Measurements from ENCODE around the gene SCN11A. TPM values are rescaled to one million over a fixed set of nuclear protein-coding genes. Genes with fewer than 3 reads are reported as not detected.

SCN11A gene
- total RNA-seq, 2 experiments from 2014 or later, result 0.07 to 0.09 TPM

DNA sequence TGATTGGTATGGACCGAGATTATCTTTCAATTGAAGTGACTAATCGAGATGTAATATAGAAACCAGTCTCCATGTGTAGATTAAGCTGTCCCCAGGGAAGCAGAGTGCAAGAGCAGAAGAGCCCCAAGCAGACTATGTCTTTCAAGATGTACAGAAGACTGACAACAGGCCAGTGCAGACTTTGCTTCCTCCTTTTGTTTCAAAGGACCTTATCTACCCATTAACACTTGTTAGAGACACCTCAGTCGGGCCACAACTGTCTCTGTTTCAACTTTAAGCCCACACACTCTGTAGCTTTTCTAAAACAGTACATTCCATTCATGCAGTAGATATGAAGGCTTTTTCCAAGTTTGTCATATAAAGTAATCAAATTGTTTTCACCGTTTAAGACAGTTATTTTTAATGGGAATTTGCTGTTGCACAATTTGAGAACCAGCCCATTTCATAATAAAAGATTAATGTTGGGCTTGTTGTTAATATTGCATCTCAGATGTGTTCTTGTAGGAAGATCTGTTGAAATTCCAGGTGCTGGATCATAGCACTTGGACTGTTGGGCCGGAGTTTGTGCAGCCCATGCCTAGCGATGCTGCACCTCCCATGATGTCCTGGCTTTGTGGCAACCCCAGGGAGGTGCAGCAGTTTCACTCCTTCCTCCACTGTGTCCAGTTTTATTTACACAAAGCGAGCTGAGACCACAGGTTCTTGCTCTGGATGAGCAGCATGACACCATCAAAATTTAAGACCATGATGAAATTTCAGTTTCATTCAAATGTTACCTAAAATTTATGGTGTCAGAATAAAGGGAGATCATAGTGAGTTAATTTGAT is 43.3 kb upstream of the SCN11A start:
- Mint-ChIP-seq H3K9me3 (ENCODE audit: low read depth) (no peaks in the 10 kb centered on the region), H3K4me1 (no peaks in the 10 kb centered on the region), H3K36me3 (ENCODE audit: low read depth) (peaks cover 26% of the 10 kb centered on the region), H3K27ac (peak overlapping the region; percentile 68), H3K4me3 (no peak overlapping the region), H3K27me3 (no peaks in the 10 kb centered on the region)
- no peak for ATAC-seq
- DNase-seq, result no peak
- ChIA-PET CTCF (no interaction called here), POLR2A (no interaction called here)
- intact Hi-C loops (cut with DNase I, micrococcal nuclease), result no loop called here

DNA sequence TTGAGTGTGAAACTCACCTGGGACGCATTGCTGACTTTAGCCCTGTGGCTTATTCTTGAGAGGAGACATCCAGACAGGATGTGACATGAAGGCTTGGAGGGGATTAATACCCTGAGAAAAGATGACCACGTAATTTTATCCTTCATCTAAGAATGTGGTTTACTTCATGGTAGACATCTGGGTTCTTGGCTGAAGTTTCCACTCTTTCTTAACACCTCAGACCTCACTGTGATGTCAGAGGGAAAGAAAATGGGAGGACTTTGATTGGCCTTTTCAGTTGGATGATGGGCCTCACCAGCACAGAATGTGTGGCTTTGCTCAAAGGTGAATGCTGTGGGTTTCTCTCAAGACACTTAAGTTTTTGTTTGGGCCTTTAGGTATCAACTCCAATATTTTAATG is 39.2 kb upstream of the SCN11A start:
- CTCF ChIA-PET, result no interaction called here
- Mint-ChIP-seq H3K27me3 (no peaks in the 10 kb centered on the region), H3K4me3 (no peak overlapping the region), H3K9me3 (ENCODE audit: low read depth) (no peaks in the 10 kb centered on the region), H3K27ac (no peak overlapping the region), H3K36me3 (ENCODE audit: low read depth) (peaks cover 23% of the 10 kb centered on the region), H3K4me1 (no peaks in the 10 kb centered on the region)
- POLR2A ChIA-PET, result no interaction called here
- no peak for DNase-seq
- ATAC-seq, result peak; percentile 19
- intact Hi-C loops (cut with DNase I, micrococcal nuclease), result no loop called here

DNA sequence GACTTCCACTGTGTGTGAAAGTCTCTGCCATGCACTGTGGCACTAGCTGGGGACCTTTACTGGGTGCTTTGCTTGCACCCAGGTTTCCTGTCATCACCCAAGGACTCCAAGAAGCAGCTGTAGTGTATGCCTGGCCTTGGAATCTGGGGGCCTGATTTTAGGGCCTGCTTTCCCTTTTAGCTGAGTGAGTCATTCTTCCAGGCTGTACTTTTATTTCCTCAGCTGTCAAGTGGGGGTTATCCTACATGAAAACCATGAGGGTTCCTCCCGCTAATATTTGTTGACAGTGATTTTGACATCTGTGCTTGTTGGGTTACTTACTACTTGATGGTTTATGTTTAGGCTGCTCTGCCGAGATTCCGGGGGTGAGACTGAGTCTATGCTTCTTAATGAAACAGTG is 37.1 kb upstream of the SCN11A start:
- intact Hi-C loops (cut with DNase I, micrococcal nuclease), result no loop called here
- Mint-ChIP-seq H3K27ac (peak overlapping the region; percentile 9), H3K27me3 (no peaks in the 10 kb centered on the region), H3K9me3 (ENCODE audit: low read depth) (no peaks in the 10 kb centered on the region), H3K4me3 (no peak overlapping the region), H3K4me1 (no peaks in the 10 kb centered on the region), H3K36me3 (ENCODE audit: low read depth) (peaks cover 15% of the 10 kb centered on the region)
- POLR2A ChIA-PET, result no interaction called here
- no peak for ATAC-seq
- DNase-seq, result no peak
- CTCF ChIA-PET, result interaction anchor here (0.8 to 4.8 kb wide), 2 partner anchors 14 to 200 kb away, joined by 3 to 21 read pairs; no protein-coding TSS in a partner anchor

DNA sequence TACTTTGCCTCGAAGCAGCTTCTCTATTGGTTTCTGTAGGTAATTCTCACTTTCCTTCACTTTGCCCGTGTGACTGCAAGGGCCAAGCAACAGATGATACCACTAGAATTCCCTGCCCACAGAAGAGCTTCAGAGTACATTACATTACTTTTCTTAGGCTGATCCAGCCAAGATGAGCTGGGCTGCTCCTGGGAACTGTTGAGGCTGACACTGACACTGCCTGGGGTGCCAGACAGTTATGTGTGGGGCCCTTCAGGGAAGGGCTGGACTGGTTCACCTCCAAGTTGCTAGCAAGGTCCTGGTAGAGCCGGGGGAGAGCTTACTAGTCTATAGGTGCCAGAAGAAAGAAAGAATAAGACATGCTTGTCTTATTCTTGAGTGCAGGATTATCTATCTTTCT is 36.7 kb upstream of the SCN11A start:
- intact Hi-C loops (cut with DNase I, micrococcal nuclease), result no loop called here
- peaks cover 15% of the 10 kb centered on the region for H3K36me3 Mint-ChIP-seq (ENCODE audit: low read depth)
- peaks cover 2% of the 10 kb centered on the region for H3K4me1 Mint-ChIP-seq
- H3K4me3 Mint-ChIP-seq, result no peak overlapping the region
- H3K27me3 Mint-ChIP-seq, result no peaks in the 10 kb centered on the region
- DNase-seq, result no peak
- ChIA-PET CTCF (interaction anchor here (1.5 to 4.8 kb wide), 2 partner anchors 13 to 201 kb away, joined by 3 to 21 read pairs; no protein-coding TSS in a partner anchor), POLR2A (no interaction called here)
- peak overlapping the region; percentile 32 for H3K27ac Mint-ChIP-seq
- H3K9me3 Mint-ChIP-seq (ENCODE audit: low read depth), result no peaks in the 10 kb centered on the region
- ATAC-seq, result no peak

DNA sequence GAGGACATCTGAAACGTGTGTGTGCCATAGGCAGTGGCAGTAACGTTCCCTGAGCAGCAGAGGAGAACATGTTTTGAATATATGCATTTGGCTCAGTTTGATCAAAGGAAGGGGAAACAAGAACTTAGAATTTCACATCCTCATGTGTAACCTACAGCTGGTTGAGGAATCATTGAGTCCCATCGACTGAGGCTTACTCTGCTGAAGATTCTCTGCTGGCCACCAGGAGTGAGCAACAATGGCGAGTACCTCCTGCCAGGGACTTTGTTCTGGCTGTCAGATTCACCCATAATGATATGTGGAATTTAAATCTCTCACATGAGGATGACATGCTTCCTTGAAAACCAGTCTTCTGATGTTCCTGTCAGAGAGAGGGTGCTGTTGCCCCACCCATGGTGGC is 34.4 kb upstream of the SCN11A start:
- ChIA-PET CTCF (interaction anchor here (0.6 to 4.8 kb wide), 3 partner anchors 27 to 206 kb away, joined by 3 to 21 read pairs (median 3); no protein-coding TSS in a partner anchor), POLR2A (no interaction called here)
- peaks cover 28% of the 10 kb centered on the region for H3K36me3 Mint-ChIP-seq (ENCODE audit: low read depth)
- no peaks in the 10 kb centered on the region for H3K27me3 Mint-ChIP-seq
- H3K9me3 Mint-ChIP-seq (ENCODE audit: low read depth), result no peaks in the 10 kb centered on the region
- intact Hi-C loops (cut with DNase I, micrococcal nuclease), result no loop called here
- no peak overlapping the region for H3K4me3 Mint-ChIP-seq
- no peak for ATAC-seq
- no peak for DNase-seq
- H3K27ac Mint-ChIP-seq, result no peak overlapping the region
- peaks cover 18% of the 10 kb centered on the region for H3K4me1 Mint-ChIP-seq

DNA sequence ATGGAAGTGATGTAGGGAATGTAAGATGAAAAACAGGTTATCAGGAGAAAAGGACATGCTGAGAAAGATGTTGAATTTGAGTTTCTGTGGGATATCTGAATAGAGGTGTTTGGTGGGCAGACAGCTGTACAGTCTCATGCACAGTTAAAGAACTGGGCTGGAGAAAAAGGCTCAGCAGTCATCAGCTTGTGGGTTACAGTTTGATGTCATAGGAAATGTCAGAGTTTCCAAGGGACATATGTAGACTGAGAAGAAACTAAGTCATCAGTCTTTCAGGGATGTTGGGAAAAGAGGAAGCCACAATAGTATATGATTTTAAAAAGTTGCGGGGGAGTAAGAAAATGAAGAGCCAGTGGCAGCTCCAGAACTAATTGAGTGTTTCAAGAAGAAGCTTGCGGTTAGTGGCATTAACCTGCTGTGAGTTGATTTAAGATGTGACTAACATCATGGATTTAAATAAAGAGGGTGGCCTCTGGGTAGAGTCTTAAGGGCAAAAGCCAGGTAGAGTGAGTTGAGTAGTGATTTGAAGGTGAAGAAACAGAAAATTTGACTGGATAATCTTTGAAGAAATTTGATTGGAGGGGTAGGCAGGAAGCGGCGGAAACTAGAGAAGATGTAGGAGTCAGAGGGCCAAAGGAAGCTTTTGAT is 31.0 kb upstream of the SCN11A start:
- ATAC-seq, result peak; percentile 91
- CTCF ChIA-PET, result no interaction called here

DNA sequence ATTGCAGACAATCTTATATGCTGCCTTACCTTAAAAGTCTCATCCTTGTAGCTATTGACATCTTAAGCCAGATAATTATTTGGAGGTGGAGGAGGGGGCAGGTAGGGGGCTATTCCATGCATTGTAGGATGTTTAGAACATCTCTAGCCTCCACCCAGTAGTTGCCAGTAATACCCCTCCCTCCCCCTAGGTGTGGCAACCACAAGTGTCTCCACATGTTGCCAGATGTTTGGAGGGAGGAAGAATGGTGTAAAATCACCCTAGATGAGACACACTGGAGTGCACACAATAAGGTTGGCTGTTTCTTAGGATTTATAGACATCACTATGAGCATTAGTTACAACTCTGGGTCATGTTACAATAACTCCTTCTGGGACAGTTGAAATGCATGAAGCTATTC is 28.3 kb upstream of the SCN11A start:
- Mint-ChIP-seq H3K4me1 (peaks cover 24% of the 10 kb centered on the region), H3K27ac (no peak overlapping the region), H3K36me3 (ENCODE audit: low read depth) (peaks cover 40% of the 10 kb centered on the region)

More for the DNA sequence above, 31.0 kb upstream of the SCN11A start:
- no peak for DNase-seq
- H3K9me3 Mint-ChIP-seq (ENCODE audit: low read depth), result no peaks in the 10 kb centered on the region
- no peaks in the 10 kb centered on the region for H3K27me3 Mint-ChIP-seq
- H3K4me1 Mint-ChIP-seq, result peaks cover 18% of the 10 kb centered on the region
- no peak overlapping the region for H3K4me3 Mint-ChIP-seq
- peak overlapping the region; percentile 91 for H3K27ac Mint-ChIP-seq
- POLR2A ChIA-PET, result no interaction called here
- intact Hi-C loops (cut with DNase I, micrococcal nuclease), result no loop called here
- peaks cover 32% of the 10 kb centered on the region for H3K36me3 Mint-ChIP-seq (ENCODE audit: low read depth)

DNA sequence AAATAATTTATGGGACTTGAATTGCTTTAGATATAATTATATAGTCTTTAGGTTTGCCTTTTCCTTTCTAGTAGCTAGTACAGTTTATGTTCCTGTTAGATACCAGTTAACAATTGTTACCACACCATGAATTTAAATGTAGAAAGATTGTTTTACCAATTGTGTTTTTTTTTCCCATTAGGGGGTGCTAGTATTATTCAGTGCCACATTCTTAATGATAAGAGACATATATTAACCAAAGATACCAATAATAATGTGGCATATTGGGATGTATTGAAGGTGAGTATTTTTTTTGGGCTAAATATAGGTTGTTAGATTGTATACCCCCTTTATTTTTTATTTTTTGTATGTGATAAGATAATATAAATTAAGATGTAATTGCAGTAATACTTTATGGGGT is 27.8 kb upstream of the SCN11A start:
- Mint-ChIP-seq H3K9me3 (ENCODE audit: low read depth) (no peaks in the 10 kb centered on the region), H3K36me3 (ENCODE audit: low read depth) (peaks cover 44% of the 10 kb centered on the region), H3K27me3 (no peaks in the 10 kb centered on the region), H3K27ac (no peak overlapping the region), H3K4me1 (peaks cover 24% of the 10 kb centered on the region), H3K4me3 (no peak overlapping the region)
- ATAC-seq (no peak), DNase-seq (no peak)
- intact Hi-C loops (cut with DNase I, micrococcal nuclease), result no loop called here
- ChIA-PET POLR2A (interaction anchor here (0.7 kb wide), 1 partner anchor 518 kb away, joined by 7 read pairs; no protein-coding TSS in a partner anchor), CTCF (no interaction called here)

More for the DNA sequence above, 28.3 kb upstream of the SCN11A start:
- intact Hi-C loops (cut with DNase I, micrococcal nuclease), result no loop called here
- DNase-seq, result no peak
- H3K4me3 Mint-ChIP-seq, result no peak overlapping the region
- H3K9me3 Mint-ChIP-seq (ENCODE audit: low read depth), result no peaks in the 10 kb centered on the region
- H3K27me3 Mint-ChIP-seq, result no peaks in the 10 kb centered on the region
- POLR2A ChIA-PET, result no interaction called here
- CTCF ChIA-PET, result interaction anchor here (0.6 to 1.2 kb wide), 3 partner anchors 13 to 773 kb away, joined by 3 to 5 read pairs (median 3); no protein-coding TSS in a partner anchor
- ATAC-seq, result no peak

DNA sequence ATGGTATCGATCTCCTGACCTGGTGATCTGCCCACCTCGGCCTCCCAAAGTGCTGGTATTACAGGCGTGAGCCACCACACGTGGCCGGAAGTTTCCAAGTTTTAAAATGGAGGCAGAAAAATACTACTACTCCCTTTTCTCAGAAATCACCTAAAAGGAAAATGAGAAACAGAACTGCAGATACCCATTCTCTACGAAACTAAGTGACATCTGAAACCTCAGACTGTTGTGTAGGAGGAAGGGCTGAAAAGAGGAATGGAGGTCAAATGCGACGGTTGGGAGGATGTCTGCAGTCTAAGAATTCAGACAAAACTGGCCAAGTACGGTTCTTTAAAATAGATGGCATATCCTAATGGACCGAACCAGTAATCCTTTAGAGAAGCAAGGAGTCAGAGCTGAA is 24.2 kb upstream of the SCN11A start:
- intact Hi-C loops (cut with DNase I, micrococcal nuclease), result no loop called here
- no peaks in the 10 kb centered on the region for H3K9me3 Mint-ChIP-seq (ENCODE audit: low read depth)
- peaks cover 32% of the 10 kb centered on the region for H3K36me3 Mint-ChIP-seq (ENCODE audit: low read depth)
- no peak overlapping the region for H3K4me3 Mint-ChIP-seq
- peaks cover 6% of the 10 kb centered on the region for H3K4me1 Mint-ChIP-seq
- CTCF ChIA-PET, result no interaction called here
- no peaks in the 10 kb centered on the region for H3K27me3 Mint-ChIP-seq
- ATAC-seq (peak; percentile 30), DNase-seq (no peak)
- POLR2A ChIA-PET, result no interaction called here
- H3K27ac Mint-ChIP-seq, result peak overlapping the region; percentile 53

DNA sequence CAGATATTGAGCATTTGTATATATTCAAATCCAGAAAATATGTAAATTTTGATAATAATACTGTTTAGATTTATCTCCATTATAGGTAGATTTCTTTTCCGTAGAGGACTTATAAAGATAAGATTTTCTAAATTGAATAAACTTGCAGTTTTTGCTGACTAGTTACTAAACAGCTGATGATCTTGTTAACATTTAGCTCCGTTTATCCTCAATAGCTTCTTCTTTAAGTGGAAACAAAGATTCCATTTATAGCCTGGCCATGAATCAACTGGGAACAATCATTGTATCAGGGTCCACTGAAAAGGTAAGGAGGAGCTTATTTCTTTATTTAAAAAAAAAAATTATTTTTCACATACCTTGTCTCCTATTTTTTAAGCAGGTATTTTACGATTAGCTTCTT is 16.8 kb upstream of the SCN11A start:
- Mint-ChIP-seq H3K9me3 (ENCODE audit: low read depth) (no peaks in the 10 kb centered on the region), H3K4me1 (peaks cover 9% of the 10 kb centered on the region), H3K36me3 (ENCODE audit: low read depth) (peaks cover 26% of the 10 kb centered on the region), H3K27ac (no peak overlapping the region), H3K4me3 (no peak overlapping the region), H3K27me3 (no peaks in the 10 kb centered on the region)
- ChIA-PET CTCF (interaction anchor here (0.6 to 1.8 kb wide), 10 partner anchors 10 to 223 kb away, joined by 3 to 4 read pairs (median 3); no protein-coding TSS in a partner anchor), POLR2A (interaction anchor here (0.7 kb wide), 1 partner anchor 320 kb away, joined by 3 read pairs; no protein-coding TSS in a partner anchor)
- ATAC-seq (no peak), DNase-seq (no peak)
- intact Hi-C loops (cut with DNase I, micrococcal nuclease), result no loop called here

DNA sequence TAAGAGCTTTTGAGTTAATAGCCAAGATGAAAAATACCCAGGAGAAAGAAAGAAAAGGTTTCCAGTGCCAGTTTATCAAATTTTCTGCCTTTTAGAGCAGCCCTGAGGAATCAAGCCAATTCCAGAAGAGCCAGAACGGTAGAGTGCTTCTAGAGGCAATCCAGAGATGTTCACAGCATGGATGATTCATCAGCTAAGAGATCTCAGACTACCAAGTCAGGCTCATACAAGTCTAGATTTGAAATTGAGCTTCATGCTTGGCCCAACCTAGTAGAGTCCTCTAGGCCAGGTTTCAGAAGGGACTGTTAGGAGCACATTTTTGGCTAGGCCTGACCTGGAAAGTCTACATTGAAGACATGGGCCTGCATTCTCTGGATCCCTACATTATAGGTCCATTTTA is 15.5 kb upstream of the SCN11A start:
- H3K4me1 Mint-ChIP-seq, result peaks cover 17% of the 10 kb centered on the region
- H3K27ac Mint-ChIP-seq, result no peak overlapping the region
- DNase-seq, result no peak
- intact Hi-C loops (cut with DNase I, micrococcal nuclease), result no loop called here
- H3K27me3 Mint-ChIP-seq, result no peaks in the 10 kb centered on the region
- ChIA-PET CTCF (interaction anchor here (1.3 kb wide), 1 partner anchor 13 kb away, joined by 5 read pairs; no protein-coding TSS in a partner anchor), POLR2A (no interaction called here)
- no peaks in the 10 kb centered on the region for H3K9me3 Mint-ChIP-seq (ENCODE audit: low read depth)
- H3K36me3 Mint-ChIP-seq (ENCODE audit: low read depth), result peaks cover 24% of the 10 kb centered on the region
- ATAC-seq, result no peak
- H3K4me3 Mint-ChIP-seq, result no peak overlapping the region

DNA sequence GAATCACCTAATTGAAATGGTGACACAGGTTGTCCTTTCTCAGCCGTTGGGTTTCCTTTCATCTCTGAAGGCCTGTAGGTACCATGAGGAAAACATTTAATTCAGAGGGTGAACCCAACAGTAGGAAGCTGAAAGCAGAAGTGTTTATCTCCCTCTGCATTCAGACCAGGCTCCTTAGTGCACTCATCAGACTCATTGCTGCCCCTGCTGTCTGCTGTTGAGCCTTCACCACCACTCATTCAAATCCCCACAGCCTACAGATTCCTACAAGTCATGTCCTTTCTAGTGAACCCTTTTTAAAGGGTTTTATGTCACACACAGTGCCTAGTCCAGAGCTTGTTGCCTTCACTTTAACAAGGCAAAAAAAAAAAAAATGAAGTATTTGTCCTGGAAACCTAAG is 13.5 kb upstream of the SCN11A start:
- H3K9me3 Mint-ChIP-seq (ENCODE audit: low read depth), result no peaks in the 10 kb centered on the region
- intact Hi-C loops (cut with DNase I, micrococcal nuclease), result no loop called here
- peak overlapping the region; percentile 27 for H3K27ac Mint-ChIP-seq
- POLR2A ChIA-PET, result no interaction called here
- CTCF ChIA-PET, result interaction anchor here (0.9 to 1.7 kb wide), 2 partner anchors 9 to 110 kb away, joined by 5 to 6 read pairs; no protein-coding TSS in a partner anchor
- H3K4me3 Mint-ChIP-seq, result no peak overlapping the region
- no peaks in the 10 kb centered on the region for H3K27me3 Mint-ChIP-seq
- DNase-seq, result peak; percentile 55
- H3K36me3 Mint-ChIP-seq (ENCODE audit: low read depth), result peaks cover 13% of the 10 kb centered on the region
- peak; percentile 97 for ATAC-seq
- H3K4me1 Mint-ChIP-seq, result peaks cover 28% of the 10 kb centered on the region
